ENCODE measurements around the gene FAAP20. TPM values are rescaled to one million over a fixed set of nuclear protein-coding genes. Genes with fewer than 3 reads are reported as not detected.

FAAP20 gene
- total and polyA plus RNA-seq, 2 experiments from 2014 or later, result 79.1 to 167 TPM

- no peak for TF ChIP-seq CREB1 (CRISPR knock-in tag; IDR thresholded peaks at IDR 0.05; ENCODE audit: low read depth)
- no peak for TF ChIP-seq POLR2AphosphoS5 (IDR thresholded peaks at IDR 0.05; ENCODE audit: low read depth)
- TF ChIP-seq REST (IDR thresholded peaks at IDR 0.05; ENCODE audit: unreplicated experiment), result no peak
- TF ChIP-seq ETS1 (IDR thresholded peaks at IDR 0.05), result no peak
- no peak for TF ChIP-seq ZNF462 (CRISPR knock-in tag; IDR thresholded peaks at IDR 0.05)
- TF ChIP-seq NANOG (IDR thresholded peaks at IDR 0.05; ENCODE audit: borderline replicate concordance), result no peak
- no peak for TF ChIP-seq ZNF331 (CRISPR knock-in tag; IDR thresholded peaks at IDR 0.05; ENCODE audit: low read depth)
- TF ChIP-seq EZH2phosphoT487 (IDR thresholded peaks at IDR 0.05; ENCODE audit: unreplicated experiment), result no peak
- no peak for TF ChIP-seq EZH2 (IDR thresholded peaks at IDR 0.05; ENCODE audit: low read depth, unreplicated experiment)
- TF ChIP-seq CTCF (conservative IDR thresholded peaks at IDR 0.05; ENCODE audit: low read depth in 2 of 2), result no peak
- TF ChIP-seq STAT1 (IDR thresholded peaks at IDR 0.05; ENCODE audit: unreplicated experiment), result no peak
- no peak for TF ChIP-seq ZNF114 (CRISPR knock-in tag; IDR thresholded peaks at IDR 0.05)
- TF ChIP-seq JUNB (IDR thresholded peaks at IDR 0.05; ENCODE audit: unreplicated experiment), result no peak
- peak overlapping the region; percentile 74 for H3K4me3 Mint-ChIP-seq
- ATAC-seq (peak; percentile 32), DNase-seq (ENCODE audit: low spot score) (peak; percentile 64)
- no peaks in the 10 kb centered on the region for H3K27me3 ChIP-seq (ENCODE audit: insufficient read depth)
- 0 out of 2 replicates have a peak overlapping the region, but pooled peaks have one; percentile 47 for H2AFZ ChIP-seq
- H3K4me1 ChIP-seq (ENCODE audit: insufficient read depth), result peaks cover 27% of the 10 kb centered on the region; the same call in 1 of the 2 replicates
- peaks cover 10% of the 10 kb centered on the region for H3K36me3 Mint-ChIP-seq (ENCODE audit: low read depth)
- no peaks in the 10 kb centered on the region for H3K9me2 ChIP-seq (ENCODE audit: insufficient read depth)
- H3K27me3 Mint-ChIP-seq (ENCODE audit: insufficient read depth, low read depth, poor library complexity), result peaks cover 13% of the 10 kb centered on the region
- peaks cover 30% of the 10 kb centered on the region for H3K79me2 ChIP-seq (replicated peaks; ENCODE audit: insufficient read depth)
- peaks cover 13% of the 10 kb centered on the region for H4K20me1 ChIP-seq (replicated peaks; ENCODE audit: insufficient read depth)
- H3K4me2 ChIP-seq, result peak overlapping the region; percentile 88
- peaks cover 21% of the 10 kb centered on the region for H3K4me1 Mint-ChIP-seq
- H3K4me3 ChIP-seq, result peak overlapping the region; percentile 64
- H3K9me3 Mint-ChIP-seq, result no peaks in the 10 kb centered on the region; the same call in 2 of the 3 replicates
- no peak overlapping the region for H3K27ac Mint-ChIP-seq
- H3K36me3 ChIP-seq (ENCODE audit: insufficient read depth), result no peaks in the 10 kb centered on the region
- H3F3A ChIP-seq (replicated peaks; ENCODE audit: low read depth), result peaks cover 9% of the 10 kb centered on the region; the same call in 1 of the 2 replicates
- no peak overlapping the region; the same call in 1 of the 2 replicates for H3K27ac ChIP-seq (ENCODE audit: low read depth)
Measured at GRCh38 chr1:2226525-2227345, 32.2 kb upstream of the FAAP20 start.
